CD4-positive, alpha-beta T cell treated with Interleukin-21 for 1 hour (primary cell): ENCODE results near the gene ADCY3.

Experiments used
- DNase-seq: peaks from one replicate; pipeline ENCODE4 v3.0.0-alpha.2; 2020

ADCY3 gene

DNA sequence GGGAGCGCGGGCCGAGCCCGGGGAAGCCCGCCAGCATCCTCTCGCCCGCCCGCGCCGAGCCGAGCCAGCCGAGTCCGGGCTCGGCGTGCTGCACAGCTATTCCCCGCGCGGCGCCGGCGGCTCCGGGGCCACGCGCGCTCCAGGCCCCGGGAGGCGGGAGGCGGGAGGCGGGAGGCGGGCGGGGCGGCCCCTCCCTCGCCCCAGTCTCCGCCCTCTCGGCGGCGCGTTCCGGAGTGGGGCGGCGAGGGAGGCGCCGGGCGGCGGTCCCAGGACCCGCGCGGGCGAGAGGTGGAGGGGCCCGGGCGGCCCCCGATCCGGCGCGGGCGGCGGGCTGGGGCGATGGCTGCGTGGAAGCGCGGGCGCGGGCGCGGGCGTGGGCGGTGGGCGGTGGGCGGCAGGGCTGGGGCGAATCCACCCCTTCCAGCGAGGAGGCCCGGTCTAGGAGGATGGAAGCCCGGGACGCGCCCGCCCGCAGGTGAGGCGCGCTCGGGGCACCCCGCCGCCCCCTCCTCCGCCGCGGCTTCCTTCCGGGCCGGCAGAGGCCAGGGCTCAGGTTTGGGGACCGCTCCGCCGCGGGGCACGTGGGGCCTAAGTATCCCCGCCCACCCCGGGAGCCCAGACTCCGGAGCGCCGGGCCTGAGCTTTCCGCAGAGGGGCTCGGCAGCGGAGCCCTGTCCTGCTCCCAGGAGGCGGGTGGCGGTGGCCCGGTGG lies at the start of gene ADCY3:
Gene ADCY3 (minus strand): TSS at position 140 of the 711 bp plus-strand sequence. CDS start 1,250 bp downstream, outside the sequence.
- peak; percentile 74 for DNase-seq

DNA sequence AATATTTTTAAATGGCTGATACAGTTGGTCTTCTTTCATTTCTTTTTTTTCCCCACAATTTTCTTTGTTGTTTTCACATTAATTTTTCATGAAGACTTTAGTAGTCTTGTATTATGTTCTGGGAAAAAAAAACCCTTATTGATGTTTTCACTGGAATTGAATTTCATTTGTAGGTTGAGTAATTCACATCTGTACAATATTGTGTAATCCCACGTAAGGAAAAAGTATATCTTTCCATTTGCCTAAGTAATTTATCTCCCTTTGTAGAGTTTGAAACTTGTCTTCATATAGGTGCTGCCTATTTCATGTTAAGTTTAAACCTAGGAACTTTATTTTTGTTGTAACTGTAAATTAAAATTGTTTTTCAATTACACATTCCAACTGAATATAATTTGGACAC lies 49.7 kb upstream of the ADCY3 start:
- no peak for DNase-seq

DNA sequence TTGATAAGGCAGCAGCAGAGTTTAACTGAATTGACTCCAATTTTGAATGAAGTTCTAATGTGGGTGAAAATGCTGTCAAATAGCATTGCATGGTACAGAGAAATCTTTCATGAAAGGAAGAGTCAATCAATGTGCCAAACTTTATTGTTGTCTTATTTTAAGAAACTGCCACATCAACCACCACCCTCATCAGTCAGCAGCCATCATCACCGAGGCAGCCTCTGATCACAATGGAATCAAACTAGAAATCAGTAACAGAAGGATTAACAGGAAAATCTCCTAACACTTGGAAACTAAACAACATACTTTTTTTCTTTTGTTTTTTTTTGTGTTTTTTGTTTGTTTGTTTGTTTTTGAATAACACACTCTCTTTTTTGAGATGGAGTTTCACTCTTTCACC lies 41.9 kb upstream of the ADCY3 start:
- DNase-seq, result no peak

DNA sequence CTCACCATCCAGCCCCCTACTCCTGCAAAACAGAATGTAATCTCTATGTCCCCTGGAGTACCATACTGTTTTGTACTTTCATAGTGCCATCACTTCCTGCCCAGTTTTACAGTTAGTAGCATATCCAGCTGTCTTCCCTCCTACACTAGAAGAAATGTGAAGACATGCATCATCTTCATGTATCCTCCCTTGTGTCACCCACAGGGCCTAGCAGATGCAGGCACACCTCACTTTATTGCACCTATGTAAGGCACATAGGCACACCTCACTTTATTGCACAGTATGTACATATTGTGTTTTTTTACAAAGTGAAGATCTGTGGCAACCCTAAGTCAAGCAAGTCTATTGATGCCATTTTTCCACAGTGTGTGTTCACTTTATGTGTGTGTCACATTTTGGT lies 39.7 kb upstream of the ADCY3 start:
- DNase-seq, result no peak

DNA sequence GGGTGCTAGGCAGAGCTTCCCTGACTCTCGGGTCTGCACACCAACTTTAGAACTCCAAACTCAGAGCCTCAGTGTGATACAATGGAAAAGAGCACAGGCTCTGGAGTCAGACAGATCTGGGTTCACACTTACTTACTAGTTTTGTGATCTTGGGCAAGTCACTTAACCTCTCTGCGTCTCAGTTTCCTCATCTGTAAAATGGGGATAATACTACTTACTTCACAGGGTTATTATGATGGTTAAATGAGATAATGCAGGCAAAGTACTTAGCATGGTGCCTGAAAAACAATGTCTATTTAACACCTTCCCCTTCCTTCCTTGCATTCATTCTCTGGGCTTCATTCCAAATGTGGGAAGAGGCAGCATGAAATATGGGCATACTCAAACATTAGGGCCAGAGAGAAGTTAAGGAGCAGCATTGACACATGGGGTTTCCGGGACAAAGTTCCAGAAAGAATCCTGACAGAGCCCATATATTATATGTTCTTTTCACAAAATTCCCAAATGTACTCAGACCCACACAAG lies 38.4 kb upstream of the ADCY3 start:
- DNase-seq, result no peak

DNA sequence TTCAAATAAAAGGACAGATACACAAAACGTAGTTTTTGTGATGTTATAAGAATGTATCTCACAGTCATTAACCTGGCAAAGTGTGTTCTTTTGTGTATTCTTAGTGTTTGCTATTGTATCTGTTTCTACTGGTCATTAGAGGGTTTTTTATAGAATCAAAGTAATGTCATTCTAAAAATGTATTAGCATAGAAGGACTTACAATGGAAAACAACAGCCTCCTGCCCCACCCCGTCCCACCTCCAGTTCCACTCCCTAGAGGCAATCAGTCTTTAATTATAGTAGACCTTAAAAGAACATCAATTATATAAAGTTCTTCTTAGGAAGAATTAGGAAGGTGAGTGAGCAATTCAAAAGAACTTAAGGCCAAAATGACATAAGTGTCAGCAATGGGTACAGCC lies 37.9 kb upstream of the ADCY3 start:
- DNase-seq, result no peak

DNA sequence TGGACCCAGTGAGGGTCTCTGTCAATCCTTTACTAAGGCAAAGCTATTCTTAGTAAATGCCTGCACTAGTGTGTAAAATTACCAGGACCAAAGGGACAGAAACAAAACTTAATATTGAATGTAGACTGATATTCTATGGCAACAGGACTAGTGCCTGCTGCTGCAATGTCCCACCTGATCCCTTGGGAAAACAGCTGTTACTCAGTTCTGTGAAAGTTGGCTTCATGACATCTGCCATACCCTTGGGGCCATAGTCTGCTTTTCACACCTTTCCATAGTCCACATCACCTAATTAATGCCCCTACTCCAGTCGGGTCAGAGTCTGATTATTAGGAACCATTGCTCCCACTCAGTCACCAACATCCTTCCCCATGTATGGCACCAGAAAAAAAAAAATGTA lies 37.2 kb upstream of the ADCY3 start:
- DNase-seq, result no peak

DNA sequence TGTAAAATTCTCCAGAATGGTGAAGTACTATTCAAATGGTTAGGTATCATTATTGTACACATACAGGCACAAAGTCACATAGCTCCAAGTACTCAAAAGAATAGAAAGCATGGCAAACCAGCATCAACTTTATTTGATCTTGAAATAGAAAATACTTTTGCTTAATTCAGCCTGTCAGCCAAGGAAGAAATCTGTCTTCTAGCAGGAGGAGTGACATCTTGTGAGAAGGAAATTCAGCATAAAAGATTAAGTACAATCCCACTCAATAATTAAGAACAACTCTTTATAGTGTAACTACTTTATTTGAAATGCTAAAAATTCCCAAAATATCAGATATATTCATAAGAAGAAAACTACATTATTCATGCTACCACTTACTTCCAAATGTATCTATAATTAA lies 35.9 kb upstream of the ADCY3 start:
- DNase-seq, result no peak

DNA sequence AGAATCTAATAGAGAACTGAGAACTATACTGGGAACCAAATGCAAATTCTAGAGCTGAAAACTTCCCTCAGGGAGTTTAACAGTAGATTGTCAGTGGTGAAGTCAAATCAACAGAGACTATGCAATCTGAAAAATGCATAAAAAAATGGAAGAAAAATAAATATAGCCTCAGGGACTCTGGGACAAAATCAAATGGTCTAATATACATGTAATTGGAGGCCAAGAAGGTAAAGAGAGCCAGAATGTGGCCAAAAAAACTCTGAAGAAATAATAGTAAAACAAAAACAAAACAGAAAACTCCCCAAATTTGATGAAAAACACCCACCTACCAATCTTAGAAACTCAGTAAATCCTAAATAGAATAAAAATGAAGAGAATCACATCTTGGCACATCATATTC lies 35.2 kb upstream of the ADCY3 start:
- no peak for DNase-seq

DNA sequence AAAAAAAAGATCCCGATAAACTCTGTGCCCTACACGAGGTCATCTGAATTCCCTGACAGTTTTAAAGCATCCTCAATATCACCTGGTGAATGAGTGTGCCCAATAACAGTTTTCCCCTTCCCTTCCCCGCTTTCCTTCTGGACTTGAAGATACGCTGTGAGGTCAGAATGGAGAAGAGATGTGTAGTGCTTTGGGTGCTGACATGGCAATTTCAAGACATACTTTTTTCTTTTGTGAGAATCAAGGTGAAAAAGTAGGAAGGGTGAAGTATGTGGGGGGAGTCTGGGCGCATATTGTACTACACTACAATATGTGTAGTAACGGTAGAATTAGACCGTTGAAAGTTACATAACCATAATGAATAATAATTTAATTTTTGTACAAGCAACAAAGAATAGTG lies 30.1 kb upstream of the ADCY3 start:
- DNase-seq, result no peak

DNA sequence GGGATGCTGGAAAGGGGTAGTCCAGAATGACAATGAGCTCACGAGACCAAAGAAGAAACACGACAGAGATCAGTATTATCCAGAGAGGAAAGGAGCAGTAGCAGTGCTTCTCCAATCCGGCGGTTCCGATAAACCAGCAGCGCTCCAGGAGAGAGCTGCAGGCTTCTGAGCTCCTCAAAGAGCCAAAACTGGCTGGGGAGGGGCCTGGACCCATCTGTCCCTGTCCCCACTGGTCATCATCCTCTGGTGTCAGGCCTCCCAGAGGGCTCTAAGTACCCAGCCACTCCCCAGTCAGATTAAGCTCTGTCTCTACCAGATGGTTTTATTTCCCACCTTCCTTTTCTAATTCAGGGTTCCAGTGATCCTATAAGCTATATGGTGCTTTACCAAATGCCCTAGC lies 28.5 kb upstream of the ADCY3 start:
- no peak for DNase-seq

DNA sequence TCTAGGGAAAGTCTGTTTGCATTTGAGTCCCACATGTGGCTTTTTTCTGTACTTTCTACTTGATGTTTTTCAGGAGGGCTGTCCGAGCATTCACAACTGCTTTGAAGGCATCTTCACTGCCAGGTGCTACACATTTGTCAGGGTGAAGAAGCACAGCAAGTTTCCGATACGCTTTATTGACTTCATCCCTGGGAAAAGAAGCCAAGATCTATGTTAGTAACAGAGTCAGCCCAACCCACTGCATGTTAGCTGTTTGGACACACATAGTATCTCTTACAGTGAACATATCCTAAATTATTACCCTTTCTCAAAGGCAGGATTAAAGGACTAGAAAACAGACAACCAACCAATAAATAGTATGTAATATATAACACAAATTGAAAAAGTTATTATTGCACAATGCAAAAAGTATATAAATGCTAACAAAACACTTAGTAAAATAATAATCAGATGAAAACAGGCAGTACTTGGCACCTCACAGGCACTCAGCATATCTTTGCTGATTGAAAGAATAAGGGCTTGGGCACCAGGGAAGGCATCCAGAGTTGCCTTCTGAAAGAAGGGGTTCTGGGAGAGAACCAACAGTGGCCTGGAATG lies 27.6 kb upstream of the ADCY3 start:
- no peak for DNase-seq

DNA sequence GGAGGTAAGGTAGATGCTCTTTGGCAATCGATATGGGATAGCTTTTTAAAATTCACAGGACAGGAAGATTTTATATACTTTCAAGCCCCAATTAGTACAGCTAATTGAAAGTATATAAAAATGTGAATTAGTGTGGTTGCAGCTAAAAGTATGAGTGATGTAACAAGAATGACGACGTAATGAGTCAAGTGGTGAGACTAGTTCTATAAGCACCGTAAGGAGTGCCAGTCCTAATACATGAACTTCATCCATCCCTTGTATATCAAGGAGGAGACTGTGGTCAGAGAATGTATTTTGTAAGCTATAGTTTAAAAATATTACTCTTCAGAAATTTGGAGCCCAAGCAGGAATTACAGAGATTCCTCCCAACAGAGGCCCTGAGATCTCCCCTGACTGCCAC lies 25.9 kb upstream of the ADCY3 start:
- DNase-seq, result no peak

DNA sequence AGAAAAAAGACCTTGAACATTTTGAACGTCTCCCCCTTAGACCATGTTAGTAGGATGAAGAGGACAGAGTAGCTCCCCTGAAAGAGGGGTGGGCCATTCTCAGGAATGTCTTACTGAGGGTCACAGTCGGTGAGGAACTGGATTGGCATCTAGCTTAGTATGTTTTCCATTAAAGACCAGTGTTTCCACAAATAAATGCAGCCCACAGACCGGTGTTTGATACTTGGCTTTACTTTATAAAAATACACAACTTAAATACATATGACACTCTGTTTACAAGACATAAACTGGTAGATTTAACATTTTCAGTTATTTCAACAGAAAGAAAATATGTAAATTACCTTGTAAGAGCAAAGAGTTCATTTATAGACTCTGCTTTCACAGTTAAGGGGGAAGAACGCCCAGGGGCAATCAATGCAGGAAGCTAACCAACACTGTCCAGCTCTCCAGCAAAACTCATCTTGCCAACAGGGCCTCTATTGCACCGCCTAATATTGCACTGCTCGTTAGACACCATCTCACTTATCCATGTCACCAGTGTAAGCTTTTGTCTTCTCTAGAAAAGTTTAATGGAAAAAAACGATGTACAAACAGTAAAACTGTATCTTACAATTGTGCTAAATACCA lies 23.5 kb upstream of the ADCY3 start:
- DNase-seq, result no peak

DNA sequence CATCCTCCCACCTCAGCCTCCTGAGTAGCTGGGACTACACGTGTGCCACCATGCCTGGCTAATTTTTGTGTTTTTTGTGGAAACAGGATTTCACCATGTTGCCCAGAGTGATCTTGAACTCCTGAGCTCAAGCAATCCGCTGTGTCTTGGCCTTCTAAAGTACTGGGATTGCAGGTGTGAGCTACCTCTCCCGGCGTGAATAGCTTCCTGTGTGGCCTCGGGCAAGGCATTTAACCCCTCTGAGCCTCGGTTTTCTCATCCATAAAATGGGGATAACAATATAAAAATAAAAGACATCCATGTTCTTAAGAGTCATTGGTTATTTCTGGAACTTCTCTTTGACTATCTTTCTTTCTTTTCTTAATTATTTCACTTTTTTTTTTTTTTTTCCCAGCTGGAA lies 19.3 kb upstream of the ADCY3 start:
- no peak for DNase-seq

DNA sequence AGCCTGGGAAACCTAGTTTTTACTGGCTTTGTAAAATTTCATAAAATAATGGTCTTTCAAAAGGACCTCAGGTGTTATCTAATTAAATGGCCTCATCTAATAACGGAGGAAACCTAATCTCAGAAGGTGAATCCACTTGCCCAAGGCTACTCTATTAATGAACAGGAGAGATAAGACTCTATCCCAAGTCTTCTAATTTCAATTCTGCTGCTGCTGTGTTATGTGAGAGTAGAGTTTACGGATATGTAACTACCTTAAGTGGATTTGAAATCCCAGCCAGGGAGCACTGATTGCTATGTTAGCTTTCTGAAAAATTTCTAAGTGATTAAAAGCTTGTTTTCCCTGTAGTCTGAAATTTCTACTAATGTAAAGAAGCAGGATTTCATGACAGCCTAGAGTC lies 17.2 kb upstream of the ADCY3 start:
- no peak for DNase-seq

DNA sequence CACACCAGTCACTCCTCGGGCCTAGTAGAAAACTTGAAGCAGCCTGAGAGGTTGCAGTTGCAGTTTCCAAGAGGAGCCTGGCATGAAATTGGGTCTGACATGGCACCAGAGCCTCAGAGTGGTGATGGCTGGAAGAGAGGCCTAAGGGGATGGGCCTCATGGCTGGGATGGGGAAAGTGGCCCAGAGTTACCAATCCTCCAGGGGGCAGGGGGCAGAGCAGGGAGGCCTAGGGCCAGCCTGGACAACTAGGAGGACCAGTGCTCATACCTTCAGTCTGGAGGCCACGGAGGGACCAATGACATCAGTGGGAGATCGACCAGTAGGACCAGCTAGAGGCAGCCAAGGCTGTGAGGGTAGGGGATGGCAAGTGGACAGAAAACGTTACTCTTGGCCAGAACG lies 15.1 kb upstream of the ADCY3 start:
- no peak for DNase-seq

DNA sequence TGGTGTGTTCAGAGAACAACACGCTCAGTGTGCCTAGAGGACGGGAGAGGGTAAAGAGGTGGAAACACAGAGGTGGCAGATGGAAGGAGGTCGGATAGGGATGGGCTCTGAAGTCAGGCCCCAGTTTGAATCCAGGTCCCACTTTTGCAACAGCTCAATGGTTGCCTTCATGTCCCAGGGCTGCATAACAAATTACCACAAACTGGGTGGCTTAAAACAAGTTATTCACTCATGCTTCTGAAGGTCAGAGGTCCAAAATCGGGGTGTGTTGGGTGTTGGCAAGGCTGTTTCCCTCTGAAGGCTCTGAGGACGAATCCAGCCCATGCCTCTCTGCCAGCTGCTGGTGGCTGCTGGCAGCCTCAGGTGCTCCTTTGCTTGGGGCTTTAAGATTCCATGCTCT lies 12.7 kb upstream of the ADCY3 start:
- no peak for DNase-seq

DNA sequence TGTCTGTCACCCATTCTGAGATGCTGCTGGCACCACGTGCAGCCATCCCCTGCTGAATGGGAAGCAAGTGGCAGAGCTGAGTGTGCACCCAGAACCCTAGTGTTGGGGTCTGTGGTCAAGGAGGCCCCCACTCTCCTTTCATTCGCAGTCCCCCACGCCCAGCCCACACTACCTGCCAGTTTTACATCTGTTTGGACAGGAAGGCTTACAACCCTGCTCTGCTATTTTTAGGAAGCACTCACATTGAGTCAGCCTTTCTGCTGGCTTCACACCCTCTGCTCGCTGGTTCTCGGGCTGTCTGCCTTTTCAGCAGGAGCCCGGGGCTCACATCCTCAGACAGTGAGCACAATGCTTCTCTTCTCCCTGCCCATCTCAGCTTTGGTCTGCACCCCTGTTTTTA lies 10.7 kb upstream of the ADCY3 start:
- DNase-seq, result no peak

DNA sequence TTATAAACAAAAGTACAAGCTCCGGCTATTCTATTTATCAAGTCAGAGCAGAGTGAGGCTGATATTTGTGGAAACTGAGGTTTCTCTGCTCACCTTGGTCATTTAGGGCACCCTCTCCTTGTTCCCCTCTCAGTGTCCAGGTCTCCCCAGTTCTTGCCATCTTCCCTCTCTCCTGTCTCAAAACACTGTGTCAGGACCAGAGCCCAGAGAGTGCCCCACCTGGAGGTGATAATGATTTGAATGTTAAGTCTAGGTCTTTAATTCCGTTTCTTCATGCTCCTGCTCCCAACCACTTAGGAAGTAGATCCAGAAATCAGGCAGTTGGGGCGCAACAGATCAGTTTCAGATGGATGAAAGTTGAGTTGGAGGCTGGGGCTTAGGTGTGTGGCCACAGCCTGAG lies 9.2 kb upstream of the ADCY3 start:
- no peak for DNase-seq

DNA sequence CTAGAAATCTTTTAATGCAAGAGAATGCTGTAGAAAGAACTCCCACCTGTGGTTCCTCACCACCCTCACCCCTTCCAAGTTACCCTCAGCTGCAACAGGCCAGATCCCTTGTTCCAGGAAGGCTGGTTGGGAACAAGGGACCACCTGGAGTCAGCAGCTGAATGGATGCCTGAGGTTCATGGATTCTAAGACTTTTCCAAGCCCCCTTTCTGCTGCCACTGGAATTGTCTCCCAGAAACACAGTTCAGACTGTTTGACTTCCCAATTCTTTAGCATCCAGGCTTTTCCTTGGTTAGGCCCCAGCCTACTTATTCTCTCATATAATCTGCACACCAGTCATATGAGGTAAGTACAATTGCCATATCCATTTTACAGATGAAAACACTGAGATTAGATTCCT lies 8.0 kb upstream of the ADCY3 start:
- DNase-seq, result no peak

DNA sequence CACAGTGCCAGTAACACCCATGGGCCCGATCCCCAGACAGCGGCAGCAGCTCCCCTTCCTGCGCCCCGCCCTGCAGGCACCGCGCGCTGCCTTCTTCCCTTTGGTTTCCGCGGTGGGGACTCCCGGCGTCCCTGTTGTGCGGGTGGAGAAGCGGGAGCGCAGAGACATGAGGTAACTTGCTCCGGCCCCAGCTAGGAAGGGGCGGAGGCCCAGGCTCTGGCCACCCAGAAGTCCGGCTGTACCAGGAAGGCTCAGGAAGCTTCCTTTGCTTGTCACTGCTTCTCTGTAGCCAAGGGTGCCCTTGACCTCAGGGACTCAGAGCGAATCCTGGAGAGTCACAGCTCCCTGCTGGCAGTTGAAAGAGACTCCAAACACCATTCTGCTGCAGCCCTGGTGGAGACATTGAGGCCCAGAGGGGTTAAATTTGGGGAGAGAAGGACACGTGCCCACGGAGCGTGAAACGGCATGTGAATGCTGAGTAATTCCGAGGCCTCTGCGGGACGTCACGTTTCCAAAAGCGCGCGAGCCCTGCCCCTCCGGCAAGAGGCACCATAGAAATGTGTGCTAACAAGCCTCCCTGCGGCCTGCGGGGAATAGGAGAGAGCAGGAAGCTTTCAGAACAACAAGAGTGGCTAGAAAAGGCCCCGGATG lies 6.7 kb upstream of the ADCY3 start:
- DNase-seq, result peak; percentile 32

DNA sequence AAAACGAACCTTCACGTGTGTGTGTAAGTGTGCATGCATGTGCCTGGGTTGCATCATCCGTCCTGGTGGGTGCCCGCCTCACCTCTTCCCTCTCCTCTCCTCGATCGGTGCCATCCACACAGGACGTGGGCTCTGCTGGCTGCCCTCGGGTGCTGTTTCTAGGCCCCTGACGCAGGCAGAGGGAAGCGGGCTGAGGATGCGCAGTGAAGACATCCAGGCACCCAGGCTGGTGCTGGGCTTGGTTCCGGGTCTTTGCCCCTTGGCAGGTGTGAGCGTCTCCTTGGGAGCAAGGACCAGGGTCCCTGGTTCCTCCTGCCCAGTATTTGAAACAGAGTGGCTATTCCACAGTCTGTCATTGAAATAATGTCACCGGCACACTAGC lies 6.2 kb upstream of the ADCY3 start:
- no peak for DNase-seq

DNA sequence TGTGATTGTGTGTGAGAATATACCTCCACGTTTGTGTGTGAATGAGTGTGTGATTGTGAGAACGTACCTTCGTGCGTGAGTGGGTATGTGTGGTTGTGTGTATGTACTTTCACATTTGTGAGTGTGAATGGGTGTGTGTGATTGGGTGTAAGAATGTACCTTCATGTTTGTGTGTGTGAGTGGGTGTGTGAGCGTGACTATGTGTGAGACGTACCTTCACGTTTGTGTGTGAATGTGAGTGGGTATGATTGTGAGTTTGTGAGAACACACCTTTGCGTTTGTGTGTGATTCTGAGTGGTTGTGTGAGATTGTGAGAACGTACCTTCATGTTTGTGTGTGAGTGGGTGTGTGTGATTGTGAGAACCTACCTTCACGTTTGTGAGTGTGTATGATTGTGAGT lies 5.8 kb upstream of the ADCY3 start:
- no peak for DNase-seq
